ENCODE measurements around the gene MARCHF2.
"Not testable (repeated sequence)": the region's sequence is repeated elsewhere in the genome, so short reads cannot be mapped to it uniquely, and the experiment has no call there.

The MARCHF2 gene

GRCh38 chr19:8387688-8388611 is 25.2 kb upstream of the MARCHF2 start:
- no peak for DNase-seq

- no peak for DNase-seq
Measured at GRCh38 chr19:8388612-8388958, 24.5 kb upstream of the MARCHF2 start.

- peak; percentile 99 for DNase-seq
Measured at GRCh38 chr19:8389891-8390616, 23.1 kb upstream of the MARCHF2 start, which contains the start of gene RAB11B. Gene RAB11B, plus strand, starts transcription at chr19:8390360. Its CDS starts 57 bp downstream, at chr19:8390417.

- peak; percentile 88 for DNase-seq
Measured at GRCh38 chr19:8390617-8390981, 22.5 kb upstream of the MARCHF2 start.

GRCh38 chr19:8391198-8392016 is 21.7 kb upstream of the MARCHF2 start:
- DNase-seq = no peak

GRCh38 chr19:8392017-8392591 is 21.0 kb upstream of the MARCHF2 start:
- no peak for DNase-seq

- DNase-seq = no peak
Measured at GRCh38 chr19:8393192-8393870, 19.8 kb upstream of the MARCHF2 start.

- no peak for DNase-seq
Measured at GRCh38 chr19:8393871-8394250, 19.2 kb upstream of the MARCHF2 start.

GRCh38 chr19:8395621-8396082 is 17.5 kb upstream of the MARCHF2 start:
- DNase-seq = no peak

GRCh38 chr19:8396185-8396562 is 16.9 kb upstream of the MARCHF2 start:
- no peak for DNase-seq

GRCh38 chr19:8396563-8397203 is 16.4 kb upstream of the MARCHF2 start:
- peak; percentile 73 for DNase-seq

GRCh38 chr19:8397271-8397670 is 15.8 kb upstream of the MARCHF2 start:
- no peak for DNase-seq

GRCh38 chr19:8397746-8398310 is 15.3 kb upstream of the MARCHF2 start:
- no peak for DNase-seq

- DNase-seq = no peak
Measured at GRCh38 chr19:8398311-8398771, 14.8 kb upstream of the MARCHF2 start.

- DNase-seq = no peak
Measured at GRCh38 chr19:8399681-8400188, 13.4 kb upstream of the MARCHF2 start.

GRCh38 chr19:8401981-8402411 is 11.1 kb upstream of the MARCHF2 start:
- DNase-seq = no peak

- DNase-seq = no peak
Measured at GRCh38 chr19:8403098-8403819, 9.8 kb upstream of the MARCHF2 start.

GRCh38 chr19:8403820-8404109 is 9.3 kb upstream of the MARCHF2 start:
- DNase-seq = no peak

- DNase-seq = no peak
Measured at GRCh38 chr19:8404391-8405151, 8.5 kb upstream of the MARCHF2 start.

- DNase-seq = not testable (repeated sequence)
Measured at GRCh38 chr19:8410718-8411117, 2.4 kb upstream of the MARCHF2 start.
